HG02943 (cell line): Measurements from ENCODE around the gene COL27A1.

Experiments
- ATAC-seq: cut with Tn5 transposase; IDR thresholded peaks from one replicate; pipeline ENCODE4 v1.9.1; 2021; ENCODE audit warnings: mild to moderate bottlenecking, low read depth, moderate library complexity; ENCODE audit not compliant: unreplicated experiment

Gene COL27A1

GRCh38 chr9:114155263-114155994, at the start of gene COL27A1:
TSS of gene COL27A1 (plus strand) at chr9:114155537. CDS start at chr9:114155951, 414 bp downstream.
- ATAC-seq, result no peak

- ATAC-seq, result no peak
Measured at GRCh38 chr9:114107286-114108001, 47.9 kb upstream of the COL27A1 start.

- ATAC-seq, result no peak
Measured at GRCh38 chr9:114108016-114108833, 47.1 kb upstream of the COL27A1 start.

GRCh38 chr9:114109124-114109523, 46.2 kb upstream of the COL27A1 start:
- ATAC-seq, result no peak

- ATAC-seq, result no peak
Measured at GRCh38 chr9:114110180-114110579, 45.2 kb upstream of the COL27A1 start.

GRCh38 chr9:114112325-114112724, 43.0 kb upstream of the COL27A1 start:
- no peak for ATAC-seq

GRCh38 chr9:114112778-114113584, 42.4 kb upstream of the COL27A1 start:
- no peak for ATAC-seq

GRCh38 chr9:114114364-114114763, 41.0 kb upstream of the COL27A1 start:
- ATAC-seq, result no peak

- ATAC-seq, result no peak
Measured at GRCh38 chr9:114115654-114116125, 39.6 kb upstream of the COL27A1 start.

- ATAC-seq, result no peak
Measured at GRCh38 chr9:114116126-114116747, 39.1 kb upstream of the COL27A1 start.

GRCh38 chr9:114117614-114117995, 37.7 kb upstream of the COL27A1 start:
- no peak for ATAC-seq

GRCh38 chr9:114117996-114118830, 37.1 kb upstream of the COL27A1 start:
- ATAC-seq, result no peak

GRCh38 chr9:114119242-114120191, 35.8 kb upstream of the COL27A1 start:
- no peak for ATAC-seq

- ATAC-seq, result no peak
Measured at GRCh38 chr9:114120192-114121014, 34.9 kb upstream of the COL27A1 start.

- no peak for ATAC-seq
Measured at GRCh38 chr9:114121227-114122135, 33.9 kb upstream of the COL27A1 start.
